Regular cardiac myocyte (primary cell): ENCODE results near the gene YIPF6. TPM values are rescaled to one million over a fixed set of nuclear protein-coding genes. Genes with fewer than 3 reads are reported as not detected.

ENCODE experiments used
- total RNA-seq: library from RNA; depleted of rRNA; stranded (reverse); fragments of >200 nt; gene quantifications from 2 replicates; pipeline ENCODE4 v1.2.3, GENCODE V29; 2014

Gene YIPF6
- total RNA-seq, result 26.8 and 36.4 TPM in 2 replicates

DNA sequence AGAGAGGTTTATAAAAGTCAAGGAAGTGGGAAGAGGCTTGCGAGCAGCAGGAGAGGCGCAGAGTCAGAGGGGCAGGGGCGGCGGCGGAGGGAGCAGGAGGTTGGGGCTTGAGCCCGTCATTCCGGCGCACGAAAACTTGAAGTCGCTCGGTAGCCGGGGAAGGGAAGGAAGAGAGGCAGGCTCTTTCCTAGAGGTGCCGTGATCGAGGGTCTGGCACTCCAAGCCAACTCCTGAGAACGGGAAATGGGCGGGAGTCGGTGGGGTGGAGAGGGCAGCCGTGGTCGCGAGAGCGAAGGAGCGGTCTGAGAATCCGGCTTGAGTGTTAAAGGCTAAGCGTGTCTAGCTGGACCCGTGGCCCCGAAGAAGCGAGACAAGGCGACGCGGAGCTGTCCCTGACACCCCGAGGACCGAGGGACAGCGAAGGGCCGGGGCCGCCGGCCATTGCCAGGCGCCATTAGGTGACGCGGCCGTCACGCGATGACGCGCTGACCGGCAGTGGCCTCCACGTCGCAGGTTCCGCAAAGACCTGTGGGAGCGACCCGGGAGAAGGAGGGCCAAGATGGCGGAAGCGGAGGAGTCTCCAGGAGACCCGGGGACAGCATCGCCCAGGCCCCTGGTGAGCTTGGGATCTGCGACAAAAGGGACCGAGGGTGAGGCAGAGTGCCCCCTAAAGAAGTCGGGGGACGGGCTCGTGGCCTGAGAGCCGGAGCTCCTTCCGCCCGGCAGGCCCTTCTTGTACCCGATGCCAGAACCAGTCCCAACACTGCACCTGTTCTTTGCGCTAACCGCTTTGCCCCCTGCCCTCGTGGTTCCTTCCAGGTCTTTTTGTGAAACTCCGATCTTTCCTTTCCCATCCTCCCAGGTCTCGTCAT, at the start of gene YIPF6:
TSS of gene YIPF6 (plus strand) at position 544 of the 872 bp plus-strand sequence. CDS start at position 560, 16 bp downstream.

Other genes with a start within 250 kb of the YIPF6 start
- 4.4 and 5.9 TPM in 2 replicates for gene OPHN1, start 65.6 kb upstream of the YIPF6 start, total RNA-seq
- 1.7 and 4.6 TPM in 2 replicates for gene STARD8, start 148.6 kb downstream of the YIPF6 start, total RNA-seq